Adrenal gland (tissue), 5 donors: ENCODE results near the gene ASIC5.

Source experiments
- POLR2A ChIP-seq, 2 donors: fragments of 450-650 bp; IDR thresholded peaks; one replicate each; pipeline ENCODE4 v1.6.1; 2017; ENCODE audit warnings: antibody characterized with exemption in 2 of 2, mild to moderate bottlenecking in 2 of 2, moderate library complexity in 1 of 2
- TF ChIP-seq, protein P1 (sequence below), 6 experiments: fragments of 450-650 bp in 4 of 6; fragments of 200-600 bp in 2 of 6; sonication (generic) in 1 of 6; IDR thresholded peaks; 1 replicate in 5 of 6; 2 replicates in 1 of 6; pipeline versions ENCODE4 v1.5.1 to v1.8.0; 2016 to 2021; ENCODE audit warnings: antibody characterized with exemption in 6 of 6, mild to moderate bottlenecking in 2 of 6, moderate library complexity in 1 of 6
- donor health status: DM: no; HTN: no; CAD: no.

DNA sequence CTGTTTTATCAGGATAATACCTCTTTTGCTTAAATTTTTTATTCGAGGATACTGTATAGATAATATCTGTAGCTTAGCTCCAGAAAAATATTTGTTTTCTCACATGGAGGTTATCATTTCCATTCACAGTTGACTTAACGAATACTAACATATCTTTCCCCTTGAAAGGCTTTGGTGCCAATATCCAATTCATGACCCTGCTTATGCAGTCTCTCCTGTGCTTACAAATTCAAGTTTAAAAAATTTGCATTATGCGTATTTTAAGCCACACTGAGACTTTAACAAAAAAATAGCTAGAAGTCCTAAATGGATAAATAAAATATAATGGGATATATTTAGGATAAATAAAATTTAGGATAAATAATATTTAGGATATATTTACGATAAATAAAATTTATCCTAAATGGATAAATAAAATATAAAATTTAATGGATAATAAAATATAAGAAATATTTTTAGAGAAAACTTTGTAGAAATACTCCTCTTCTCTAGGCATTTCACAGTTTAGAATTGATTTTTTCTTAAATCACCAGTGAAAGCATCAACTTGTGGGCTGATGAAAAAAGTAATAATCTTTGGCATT lies 84.7 kb downstream of the ASIC5 start:
- TF ChIP-seq, protein P1, sequence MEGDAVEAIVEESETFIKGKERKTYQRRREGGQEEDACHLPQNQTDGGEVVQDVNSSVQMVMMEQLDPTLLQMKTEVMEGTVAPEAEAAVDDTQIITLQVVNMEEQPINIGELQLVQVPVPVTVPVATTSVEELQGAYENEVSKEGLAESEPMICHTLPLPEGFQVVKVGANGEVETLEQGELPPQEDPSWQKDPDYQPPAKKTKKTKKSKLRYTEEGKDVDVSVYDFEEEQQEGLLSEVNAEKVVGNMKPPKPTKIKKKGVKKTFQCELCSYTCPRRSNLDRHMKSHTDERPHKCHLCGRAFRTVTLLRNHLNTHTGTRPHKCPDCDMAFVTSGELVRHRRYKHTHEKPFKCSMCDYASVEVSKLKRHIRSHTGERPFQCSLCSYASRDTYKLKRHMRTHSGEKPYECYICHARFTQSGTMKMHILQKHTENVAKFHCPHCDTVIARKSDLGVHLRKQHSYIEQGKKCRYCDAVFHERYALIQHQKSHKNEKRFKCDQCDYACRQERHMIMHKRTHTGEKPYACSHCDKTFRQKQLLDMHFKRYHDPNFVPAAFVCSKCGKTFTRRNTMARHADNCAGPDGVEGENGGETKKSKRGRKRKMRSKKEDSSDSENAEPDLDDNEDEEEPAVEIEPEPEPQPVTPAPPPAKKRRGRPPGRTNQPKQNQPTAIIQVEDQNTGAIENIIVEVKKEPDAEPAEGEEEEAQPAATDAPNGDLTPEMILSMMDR (IDR thresholded peaks at IDR 0.05), result no peak
- no peak for TF ChIP-seq POLR2A (IDR thresholded peaks at IDR 0.05)
